HG03196 (cell line): Measurements from ENCODE around the gene WDCP.
A peak's percentile ranks its signal among the peaks of the same experiment; 100 is the strongest.
"Not testable (repeated sequence)": the region's sequence is repeated elsewhere in the genome, so short reads cannot be mapped to it uniquely, and the experiment has no call there.

Experiments used
- ATAC-seq: cut with Tn5 transposase; IDR thresholded peaks from one replicate; pipeline ENCODE4 v1.9.1; 2021; ENCODE audit not compliant: unreplicated experiment

Gene WDCP, protein sequence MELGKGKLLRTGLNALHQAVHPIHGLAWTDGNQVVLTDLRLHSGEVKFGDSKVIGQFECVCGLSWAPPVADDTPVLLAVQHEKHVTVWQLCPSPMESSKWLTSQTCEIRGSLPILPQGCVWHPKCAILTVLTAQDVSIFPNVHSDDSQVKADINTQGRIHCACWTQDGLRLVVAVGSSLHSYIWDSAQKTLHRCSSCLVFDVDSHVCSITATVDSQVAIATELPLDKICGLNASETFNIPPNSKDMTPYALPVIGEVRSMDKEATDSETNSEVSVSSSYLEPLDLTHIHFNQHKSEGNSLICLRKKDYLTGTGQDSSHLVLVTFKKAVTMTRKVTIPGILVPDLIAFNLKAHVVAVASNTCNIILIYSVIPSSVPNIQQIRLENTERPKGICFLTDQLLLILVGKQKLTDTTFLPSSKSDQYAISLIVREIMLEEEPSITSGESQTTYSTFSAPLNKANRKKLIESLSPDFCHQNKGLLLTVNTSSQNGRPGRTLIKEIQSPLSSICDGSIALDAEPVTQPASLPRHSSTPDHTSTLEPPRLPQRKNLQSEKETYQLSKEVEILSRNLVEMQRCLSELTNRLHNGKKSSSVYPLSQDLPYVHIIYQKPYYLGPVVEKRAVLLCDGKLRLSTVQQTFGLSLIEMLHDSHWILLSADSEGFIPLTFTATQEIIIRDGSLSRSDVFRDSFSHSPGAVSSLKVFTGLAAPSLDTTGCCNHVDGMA

DNA sequence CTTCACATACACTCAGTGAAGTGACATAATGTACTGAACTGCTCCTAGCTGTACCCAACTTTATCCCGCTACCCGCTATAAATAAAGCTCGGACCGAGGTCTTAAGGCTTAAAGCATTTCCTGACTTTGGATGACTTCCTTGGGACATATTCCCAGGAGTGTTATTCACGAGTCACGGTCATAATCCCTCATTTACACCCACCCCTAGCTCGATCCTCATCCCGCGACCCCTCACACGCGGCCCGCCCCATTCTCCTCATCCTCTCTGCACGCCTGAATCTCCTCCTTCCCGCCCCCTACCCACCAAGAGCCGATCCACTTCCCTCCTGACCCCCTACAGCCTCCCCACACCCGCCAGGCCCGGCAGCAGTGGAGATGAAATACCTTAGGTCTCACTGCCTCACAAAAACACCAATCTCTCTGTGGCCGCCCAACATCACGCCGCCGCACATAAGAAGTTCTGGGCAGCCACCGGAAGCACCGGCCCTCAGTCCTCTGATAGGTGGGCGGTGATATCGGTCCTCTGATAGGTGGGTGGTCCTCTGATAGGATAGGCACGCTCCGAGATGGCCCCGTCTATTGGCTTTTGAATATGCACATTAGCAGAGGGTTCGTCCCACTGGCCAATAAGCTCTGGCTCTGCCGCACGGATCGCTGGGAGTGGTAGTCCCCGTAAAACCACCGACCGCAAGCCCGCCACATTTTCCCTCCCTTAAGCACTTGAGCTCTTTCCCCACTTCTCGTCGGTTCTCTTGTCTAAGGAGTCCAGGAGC is at the start of gene WDCP:
Gene WDCP (minus strand): TSS at position 462 of the 773 bp plus-strand sequence. CDS start 7,897 bp downstream, outside the sequence.
- peak; percentile 99 for ATAC-seq

DNA sequence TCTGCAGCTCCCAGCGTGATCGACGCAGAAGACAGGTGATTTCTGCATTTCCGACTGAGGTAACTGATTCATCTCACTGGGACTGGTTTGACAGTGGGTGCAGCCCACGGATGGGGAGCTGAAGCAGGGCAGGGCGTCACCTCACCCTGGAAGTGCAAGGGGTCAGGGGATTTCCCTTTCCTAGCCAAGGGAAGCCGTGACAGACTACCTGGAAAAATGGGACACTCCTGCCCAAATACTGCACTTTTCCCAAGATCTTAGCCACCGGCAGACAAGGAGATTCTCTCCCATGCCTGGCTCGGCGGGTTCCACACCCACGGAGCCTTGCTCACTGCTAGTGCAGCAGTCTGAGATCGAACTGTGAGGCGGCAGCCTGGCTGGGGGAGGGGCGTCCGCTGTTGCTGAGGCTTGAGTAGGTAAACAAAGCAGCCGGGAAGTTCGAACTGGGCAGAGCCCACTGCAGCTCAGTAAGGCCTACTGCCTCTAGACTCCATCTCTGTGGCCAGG is 48.0 kb upstream of the WDCP start:
- ATAC-seq: not testable (repeated sequence)

DNA sequence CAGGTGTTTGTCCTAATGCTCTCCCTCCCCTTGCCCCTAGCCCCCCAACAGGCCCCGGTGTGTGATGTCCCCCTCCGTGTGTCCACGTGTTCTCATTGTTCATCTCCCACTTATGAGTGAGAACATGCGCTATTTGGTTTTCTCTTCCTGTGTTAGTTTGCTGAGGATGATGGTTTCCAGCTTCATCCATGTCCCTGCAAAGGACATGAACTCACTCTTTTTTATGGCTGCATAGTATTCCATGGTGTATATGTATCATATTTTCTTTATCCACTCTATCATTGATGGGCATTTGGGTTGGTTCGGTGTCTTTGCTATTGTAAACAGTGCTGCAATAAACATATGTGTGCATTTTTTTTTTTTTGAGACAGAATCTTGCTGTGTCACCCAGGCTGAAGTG is 46.1 kb upstream of the WDCP start:
- not testable (repeated sequence) for ATAC-seq

DNA sequence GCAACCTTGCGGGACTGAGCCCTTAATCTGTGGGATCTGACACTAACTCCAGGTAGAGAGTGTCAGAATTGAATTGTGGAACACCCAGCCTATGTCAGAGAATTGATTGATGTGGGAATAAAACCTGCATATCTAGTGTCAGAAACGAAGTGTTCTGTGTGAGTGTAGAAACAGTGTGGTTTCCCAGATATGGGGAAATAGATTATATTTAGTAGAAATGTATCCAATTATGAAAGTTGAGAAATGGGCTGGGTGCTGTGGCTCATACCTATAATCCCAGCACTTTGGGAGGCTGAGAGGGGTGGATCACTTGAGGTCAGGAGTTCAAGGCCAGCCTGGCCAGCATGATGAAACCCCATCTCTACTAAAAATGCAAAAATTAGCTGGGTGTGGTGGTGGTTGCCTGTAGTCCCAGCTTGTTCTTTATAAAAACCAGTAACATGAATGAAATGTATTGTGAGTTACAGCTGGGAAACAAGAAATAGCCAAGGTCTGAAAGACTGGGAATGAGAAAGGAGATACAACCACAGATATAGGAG is 41.7 kb upstream of the WDCP start:
- ATAC-seq: no peak

DNA sequence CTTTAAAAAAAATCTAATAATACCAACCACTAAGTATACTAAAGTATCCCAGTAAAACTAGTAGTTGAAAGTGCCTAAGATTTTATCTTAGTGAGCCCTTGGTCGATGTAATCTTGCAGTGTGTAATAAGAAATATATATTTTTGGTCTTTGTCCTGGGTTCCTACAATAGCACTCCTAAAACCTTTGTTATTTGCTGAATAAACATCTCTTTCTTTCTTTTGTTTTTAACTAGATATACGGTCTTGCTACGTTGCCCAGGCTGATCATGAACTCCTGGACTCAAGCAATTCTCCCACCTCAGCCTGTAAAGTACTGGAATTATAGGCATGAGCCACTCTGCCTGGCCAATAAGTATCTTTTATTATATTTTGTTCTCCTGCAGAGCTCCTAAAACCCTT is 39.8 kb upstream of the WDCP start:
- ATAC-seq: no peak

DNA sequence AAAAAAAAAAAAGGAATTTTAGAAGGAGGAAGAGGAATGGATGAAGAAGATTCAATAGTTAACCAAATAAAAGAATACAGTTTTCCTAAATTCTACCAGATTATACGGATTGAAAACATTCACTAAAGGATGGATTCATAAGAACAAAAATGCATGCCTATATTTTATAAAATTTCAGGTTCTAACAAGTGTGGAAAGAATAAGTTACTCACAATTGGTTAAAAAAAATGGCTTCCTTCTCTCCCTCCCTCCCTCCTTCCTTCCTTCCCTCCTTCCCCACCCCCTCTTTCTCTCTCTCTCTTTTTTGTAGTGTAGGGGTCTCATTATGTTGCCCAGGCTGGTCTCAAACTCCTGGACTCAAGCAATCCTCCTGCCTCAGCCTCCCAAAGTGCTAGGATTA is 39.0 kb upstream of the WDCP start:
- ATAC-seq: no peak

DNA sequence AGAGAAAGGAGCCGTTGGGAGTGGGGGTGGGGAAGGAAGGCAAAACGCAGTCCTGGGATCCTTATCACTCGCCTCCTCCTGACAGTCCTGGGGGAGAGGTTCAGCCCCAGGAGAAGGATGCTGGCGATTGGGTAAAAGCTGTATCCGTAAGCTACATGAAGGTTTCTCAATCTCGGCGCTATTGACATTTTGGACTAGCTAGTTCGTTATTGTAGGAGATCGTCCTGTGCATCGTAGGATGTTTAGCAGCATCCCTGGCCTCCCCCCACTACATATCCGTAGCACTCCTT is 38.0 kb upstream of the WDCP start:
- no peak for ATAC-seq

DNA sequence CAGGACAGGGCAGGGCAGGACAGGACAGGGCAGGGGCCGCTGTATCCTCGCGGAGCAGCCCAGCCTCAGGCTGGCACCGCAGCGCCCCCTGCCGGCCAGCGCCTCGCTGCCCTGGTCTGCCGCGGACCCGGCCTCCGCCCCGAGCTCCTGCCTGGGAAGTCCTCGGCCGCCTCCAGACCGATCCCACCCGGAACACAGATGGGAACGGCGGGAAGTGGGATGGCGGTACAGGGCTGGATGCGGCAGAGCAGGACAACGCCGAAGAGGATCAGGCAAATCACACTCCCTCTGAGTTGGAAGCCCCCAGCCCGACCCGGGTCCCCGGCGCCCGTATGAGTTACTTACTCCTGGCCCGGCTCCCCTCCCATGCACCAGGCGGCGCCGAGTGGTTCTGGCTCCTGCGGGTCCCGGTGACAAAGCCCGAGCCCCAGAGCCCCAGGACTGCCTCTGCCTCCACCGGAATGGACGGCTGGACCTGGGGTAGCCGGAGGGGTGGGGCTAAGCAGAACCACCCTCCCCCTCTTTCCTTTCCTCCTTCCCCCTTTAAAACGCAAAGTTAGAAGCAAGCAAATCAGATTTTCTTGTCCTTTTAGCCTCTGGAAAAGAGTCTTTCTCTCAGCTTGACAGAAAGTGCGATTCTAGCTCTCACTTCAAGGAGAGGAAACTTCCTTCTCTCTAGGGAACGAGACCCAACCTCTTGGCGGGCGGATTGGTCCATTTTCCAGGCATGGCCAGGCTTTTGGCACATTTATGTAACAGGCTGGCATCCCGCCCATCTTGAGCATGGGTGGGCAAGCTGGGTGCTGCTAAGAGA is 37.4 kb upstream of the WDCP start, which contains the start of gene TP53I3:
Gene TP53I3 (minus strand): TSS at position 449 of the 814 bp plus-strand sequence. CDS start 508 bp downstream, outside the sequence.
- ATAC-seq: peak; percentile 80

DNA sequence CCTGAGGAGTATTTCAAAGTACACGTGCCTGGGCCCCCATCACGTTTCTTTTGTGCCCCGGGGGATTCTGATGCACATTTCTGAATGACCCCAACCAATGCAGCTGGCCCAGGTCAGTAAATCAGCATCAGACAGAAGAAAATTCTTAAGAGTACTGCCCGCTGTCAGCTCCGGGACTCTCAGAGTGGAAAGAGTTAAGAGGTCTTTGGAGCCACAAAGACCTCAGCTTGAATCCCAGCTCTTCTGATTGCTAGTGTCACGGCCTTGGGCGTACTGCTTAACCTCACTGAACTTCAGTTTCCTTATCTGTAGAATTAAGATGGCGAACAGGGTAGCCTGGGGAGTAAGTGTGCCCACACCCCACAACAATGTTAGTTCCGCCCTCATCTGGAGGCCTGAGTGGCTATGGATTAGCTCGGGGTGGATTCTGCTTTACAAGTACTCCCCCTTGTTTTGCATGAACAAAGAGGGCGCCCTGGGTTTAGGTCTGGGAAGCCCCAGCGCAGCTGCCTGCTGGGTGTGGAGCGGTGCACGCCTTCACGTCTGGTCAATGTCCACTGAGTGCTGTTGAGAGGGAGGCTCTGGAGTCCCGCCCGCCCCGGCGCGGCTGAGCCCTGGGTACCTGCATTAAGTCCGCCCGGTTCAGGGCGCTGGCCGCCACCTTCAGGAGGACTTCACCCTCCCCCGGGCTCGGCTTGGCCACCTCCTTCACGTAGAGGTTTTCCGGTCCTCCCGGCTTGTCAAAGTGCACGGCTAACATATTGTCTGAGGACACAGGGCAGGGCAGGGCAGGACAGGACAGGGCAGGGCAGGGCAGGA is 36.6 kb upstream of the WDCP start:
- peak; percentile 77 for ATAC-seq

DNA sequence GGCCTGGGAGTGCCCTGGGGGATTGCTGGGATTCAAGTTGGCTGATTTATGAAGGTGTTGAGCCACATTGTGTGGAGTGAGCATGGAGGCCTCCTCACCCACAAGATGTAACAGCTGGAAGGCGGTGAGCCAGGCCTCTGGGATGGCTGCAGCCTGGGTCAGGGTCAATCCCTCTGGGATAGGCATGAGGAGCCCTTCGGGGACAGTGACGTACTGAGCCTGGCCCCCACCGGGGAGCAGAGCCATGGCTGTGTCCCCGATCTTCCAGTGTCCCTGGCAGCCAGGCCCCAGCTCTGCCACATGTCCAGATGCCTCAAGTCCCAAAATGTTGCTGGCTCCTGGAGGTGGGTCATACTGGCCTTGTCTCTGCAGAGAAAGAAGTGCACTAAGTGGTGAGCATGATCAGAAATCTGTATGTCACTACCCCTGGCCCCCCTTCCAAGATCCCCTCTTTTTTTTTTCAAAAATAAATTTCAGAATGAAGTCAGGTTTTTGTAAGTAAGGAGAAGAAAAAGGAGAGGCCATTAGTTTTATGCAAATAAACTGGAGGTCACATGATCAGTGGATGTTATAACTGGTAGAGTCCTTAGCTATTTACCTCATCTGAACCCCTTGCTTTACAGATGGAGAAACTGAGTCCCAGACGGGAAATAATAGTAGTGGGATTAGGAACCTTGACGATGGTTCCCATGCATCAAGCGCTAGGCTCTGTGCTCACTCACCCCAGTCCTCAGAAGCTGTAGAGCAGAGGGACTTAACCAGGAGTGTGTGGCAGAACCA is 35.8 kb upstream of the WDCP start:
- no peak for ATAC-seq

DNA sequence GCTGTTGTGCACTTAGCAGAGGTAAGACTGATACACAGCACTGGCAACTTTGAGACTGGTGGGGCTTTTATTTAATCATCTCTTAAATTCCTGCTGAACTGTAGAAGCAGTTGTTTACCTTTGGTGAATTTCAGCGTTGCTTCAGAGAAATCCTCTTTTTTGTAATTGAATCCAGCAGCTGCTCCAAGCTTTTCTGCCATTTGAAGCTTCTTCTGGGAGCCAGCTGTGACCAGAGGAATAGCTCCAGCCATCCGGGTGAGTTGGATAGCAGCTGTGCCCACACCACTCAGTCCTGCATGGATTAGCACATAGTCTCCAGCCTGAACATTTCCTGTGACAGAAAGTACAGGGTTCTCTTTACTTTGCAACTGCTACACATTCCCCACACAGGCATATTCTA is 33.5 kb upstream of the WDCP start:
- ATAC-seq: no peak

DNA sequence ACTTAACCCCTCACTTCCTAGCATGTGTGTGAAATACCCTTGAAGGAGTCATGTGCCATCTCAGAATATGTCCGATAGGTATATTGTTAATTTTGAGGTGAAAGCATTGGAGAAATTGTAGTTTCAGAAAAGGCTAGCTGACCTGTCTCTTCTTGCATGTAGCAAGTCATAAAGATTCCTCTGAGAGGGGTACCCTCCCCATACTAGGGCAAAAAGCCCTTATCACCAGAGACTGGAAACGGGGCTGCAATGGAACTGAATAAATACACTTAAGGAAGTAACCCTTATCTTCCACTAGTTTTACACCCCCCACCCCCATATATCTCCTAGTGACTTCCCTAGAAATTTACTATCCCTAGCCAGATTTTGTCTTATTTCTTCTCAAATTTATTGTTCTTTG is 30.7 kb upstream of the WDCP start:
- no peak for ATAC-seq

DNA sequence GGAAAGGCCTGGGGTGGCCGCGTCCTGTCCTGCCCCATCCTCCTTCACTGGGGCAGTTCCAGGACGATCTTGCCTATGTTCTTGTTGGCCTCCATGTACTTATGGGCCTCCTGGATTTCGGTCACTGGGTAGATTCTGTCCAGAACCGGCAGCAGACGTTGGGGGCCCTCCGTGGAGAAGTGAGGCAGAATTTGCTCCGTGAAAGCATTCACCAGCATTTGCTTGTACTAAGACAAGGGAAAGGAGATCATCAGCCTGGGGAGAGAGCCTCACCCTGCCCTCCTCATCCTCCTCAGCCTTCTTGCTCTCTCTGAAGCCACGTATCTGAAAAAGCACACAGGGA is 30.3 kb upstream of the WDCP start:
- no peak for ATAC-seq

DNA sequence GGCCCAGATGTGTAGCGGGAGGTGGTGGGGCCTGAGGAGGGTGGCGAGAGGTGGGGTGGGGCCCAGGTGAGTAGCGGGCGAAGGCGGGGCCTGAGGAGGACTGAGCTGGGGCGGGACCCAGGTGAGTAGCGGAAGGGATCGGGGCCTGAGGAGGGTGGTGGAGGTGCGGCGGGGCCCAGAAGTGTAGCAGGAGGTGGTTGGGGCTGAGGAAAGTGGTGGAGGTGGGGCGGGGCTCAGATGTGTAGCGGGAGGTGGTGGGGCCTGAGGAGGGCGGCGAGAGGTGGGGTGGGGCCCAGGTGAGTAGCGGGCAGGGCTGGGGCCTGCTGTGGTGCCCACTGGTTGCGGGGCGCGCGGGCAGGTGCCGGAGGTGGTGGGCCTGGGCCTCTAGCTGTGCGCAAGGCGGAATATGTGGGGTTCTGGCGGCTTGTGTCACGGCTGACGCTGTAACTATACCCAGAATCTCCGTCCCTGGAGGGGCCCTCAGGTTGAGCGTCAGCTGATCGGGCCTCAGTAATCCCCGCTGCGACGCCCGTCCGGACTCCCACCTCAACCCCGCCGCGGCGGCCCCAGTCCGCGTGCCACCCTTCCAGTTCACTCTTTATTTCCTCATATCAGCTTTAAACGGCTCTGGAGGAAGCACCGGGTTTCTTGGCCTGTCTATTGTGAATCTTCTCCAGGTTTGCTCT is 29.8 kb upstream of the WDCP start:
- peak; percentile 4 for ATAC-seq

DNA sequence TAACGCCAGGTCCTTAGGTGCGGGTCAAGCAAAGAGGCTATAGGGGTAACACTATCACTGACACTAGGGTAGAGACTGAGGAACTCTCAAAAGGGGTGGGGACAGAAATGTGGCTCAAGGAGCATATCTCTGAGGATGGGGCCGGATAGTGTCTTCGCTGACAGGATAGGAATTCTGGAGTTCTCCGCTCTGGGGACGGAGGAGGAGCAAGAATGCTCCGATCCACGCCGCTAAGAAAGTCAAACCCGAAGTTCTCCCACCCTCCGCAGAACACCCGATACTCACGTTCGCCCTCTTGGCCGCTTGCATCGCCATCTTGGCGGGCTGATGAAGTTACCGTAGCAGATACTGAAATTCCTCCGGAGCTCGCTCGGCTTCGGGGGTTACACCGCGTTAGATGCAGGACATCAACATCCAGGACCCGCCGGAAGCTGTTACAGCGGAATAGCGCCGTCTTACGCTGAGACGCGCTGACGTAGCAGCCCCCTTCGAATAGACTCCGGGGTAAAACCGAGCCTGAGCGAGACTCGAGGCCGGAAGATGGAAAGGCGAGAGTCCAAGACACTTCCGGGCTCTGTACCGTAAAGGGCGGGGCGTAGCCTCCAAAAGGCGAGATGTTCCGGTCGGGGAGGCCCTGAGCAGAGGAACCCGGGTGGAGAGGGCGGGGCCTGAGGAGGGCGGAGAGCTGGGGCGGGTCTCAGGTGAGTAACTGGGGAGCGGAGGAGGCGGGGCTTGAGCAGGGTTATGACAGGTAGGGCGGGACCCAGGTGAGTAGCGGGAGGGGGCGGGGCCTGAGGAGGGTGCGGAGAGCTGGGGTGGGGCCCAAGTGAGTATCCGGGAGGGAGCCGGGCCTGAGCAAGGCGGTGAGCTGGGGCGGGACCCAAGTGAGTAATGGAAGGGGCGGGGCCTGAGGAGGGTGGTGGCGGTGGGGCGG is 29.0 kb upstream of the WDCP start, which contains the start of gene SF3B6:
Gene SF3B6 (minus strand): TSS at position 412 of the 934 bp plus-strand sequence. CDS start 97 bp downstream, at position 315.
- peak; percentile 93 for ATAC-seq

DNA sequence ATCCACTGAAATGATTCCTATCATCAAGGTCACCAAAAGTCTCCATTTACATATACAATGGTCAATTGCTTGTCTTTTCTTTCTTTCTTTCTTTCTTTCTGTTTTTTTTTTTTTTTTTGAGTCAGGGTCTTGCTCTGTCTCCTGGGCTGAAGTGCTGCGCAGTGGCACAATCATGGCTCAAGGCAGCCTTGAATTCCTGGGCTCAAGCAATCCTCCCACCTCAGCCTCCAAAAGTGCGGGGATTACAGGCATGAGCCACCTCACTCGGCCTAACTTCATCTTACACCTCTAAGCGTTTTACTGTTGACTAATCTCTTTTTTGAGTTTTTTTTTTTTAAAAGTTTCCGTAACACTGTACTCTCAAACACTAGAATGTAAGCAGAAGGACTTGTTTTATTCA is 28.1 kb upstream of the WDCP start:
- ATAC-seq: no peak

DNA sequence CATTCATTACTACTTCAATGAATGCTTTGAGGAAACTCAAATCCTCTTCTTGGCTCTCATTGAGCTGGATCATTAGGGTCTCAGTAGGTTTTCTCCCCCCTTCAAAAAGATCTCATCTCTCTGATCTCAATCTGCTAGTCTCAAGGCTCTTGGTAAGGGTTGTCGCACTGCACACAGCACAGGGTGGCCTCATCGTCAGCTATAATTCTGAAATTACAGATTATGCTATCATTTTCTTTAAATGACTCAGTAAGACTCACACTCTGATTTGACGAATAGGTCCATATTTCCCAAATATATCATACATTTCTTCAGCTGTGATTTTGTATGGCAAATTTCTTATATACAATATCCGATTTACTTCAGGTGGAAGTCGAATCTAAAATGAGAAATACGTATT is 26.6 kb upstream of the WDCP start:
- ATAC-seq: no peak
